GM12864 (cell line): Measurements from ENCODE around the gene SART3.
"Not testable (repeated sequence)": the region's sequence is repeated elsewhere in the genome, so short reads cannot be mapped to it uniquely, and the experiment has no call there.

Source experiments
- DNase-seq: peaks from one replicate; pipeline ENCODE4 v3.0.0-alpha.2; 2011; ENCODE audit warnings: low read depth
- H3K4me3 ChIP-seq: 2 replicates; pipeline ENCODE4 v1.5.1; 2011; ENCODE audit warnings: mild to moderate bottlenecking, low read depth, low read length, control low read depth
- CTCF ChIP-seq: IDR thresholded peaks from 2 replicates; pipeline ENCODE4 v1.5.1; 2011; ENCODE audit warnings: low read depth, mild to moderate bottlenecking, moderate library complexity, low read length, control low read depth, inconsistent platforms; ENCODE audit errors: missing control alignments

The SART3 gene

GRCh38 chr12:108595711-108596647 is 35.0 kb upstream of the SART3 start:
- no peak for DNase-seq
- no peak for TF ChIP-seq CTCF
- no peak overlapping the region for H3K4me3 ChIP-seq

- no peak overlapping the region for H3K4me3 ChIP-seq
- no peak for DNase-seq
- no peak for TF ChIP-seq CTCF
Measured at GRCh38 chr12:108594960-108595710, 34.2 kb upstream of the SART3 start.

GRCh38 chr12:108594323-108594903 is 33.4 kb upstream of the SART3 start:
- H3K4me3 ChIP-seq, result no peak overlapping the region
- no peak for DNase-seq
- TF ChIP-seq CTCF, result no peak

- TF ChIP-seq CTCF, result no peak
- DNase-seq, result no peak
Measured at GRCh38 chr12:108592033-108592909, 31.3 kb upstream of the SART3 start.

GRCh38 chr12:108591267-108591980 is 30.5 kb upstream of the SART3 start:
- no peak overlapping the region for H3K4me3 ChIP-seq
- no peak for DNase-seq
- TF ChIP-seq CTCF, result no peak

More at GRCh38 chr12:108592033-108592909, 31.3 kb upstream of the SART3 start:
- H3K4me3 ChIP-seq, result no peak overlapping the region

GRCh38 chr12:108590463-108590862 is 29.5 kb upstream of the SART3 start:
- H3K4me3 ChIP-seq, DNase-seq: not testable (repeated sequence)
